Measurements from ENCODE around the gene MBD3.
"Not testable (repeated sequence)": the region's sequence is repeated elsewhere in the genome, so short reads cannot be mapped to it uniquely, and the experiment has no call there.

The MBD3 gene

GRCh38 chr19:1592755-1593500 is at the start of gene MBD3:
MBD3 (minus strand) TSS chr19:1592865; CDS start chr19:1592631, 234 bp downstream.
- DNase-seq (ENCODE audit: low read depth in 2 of 2): peak; percentile 60 to 87

GRCh38 chr19:1640893-1641448 is 48.3 kb upstream of the MBD3 start:
- not testable (repeated sequence) for DNase-seq (ENCODE audit: low read depth in 2 of 2)

- no peak for DNase-seq (ENCODE audit: low read depth in 2 of 2)
Observed at GRCh38 chr19:1636325-1637236, 43.9 kb upstream of the MBD3 start.

GRCh38 chr19:1634938-1635243 is 42.2 kb upstream of the MBD3 start:
- DNase-seq (ENCODE audit: low read depth in 2 of 2): no peak

GRCh38 chr19:1634242-1634937 is 41.7 kb upstream of the MBD3 start:
- DNase-seq (ENCODE audit: low read depth in 2 of 2): no peak

GRCh38 chr19:1633269-1633826 is 40.7 kb upstream of the MBD3 start:
- DNase-seq (ENCODE audit: low read depth in 2 of 2): no peak

GRCh38 chr19:1632462-1633268 is 40.0 kb upstream of the MBD3 start:
- no peak for DNase-seq (ENCODE audit: low read depth in 2 of 2)

- DNase-seq (ENCODE audit: low read depth in 2 of 2): no peak
Observed at GRCh38 chr19:1631557-1632100, 39.0 kb upstream of the MBD3 start.

GRCh38 chr19:1630811-1631210 is 38.1 kb upstream of the MBD3 start:
- no peak for DNase-seq (ENCODE audit: low read depth in 2 of 2)

GRCh38 chr19:1630012-1630411 is 37.3 kb upstream of the MBD3 start:
- no peak for DNase-seq (ENCODE audit: low read depth in 2 of 2)

GRCh38 chr19:1629256-1629808 is 36.7 kb upstream of the MBD3 start:
- no peak for DNase-seq (ENCODE audit: low read depth in 2 of 2)

GRCh38 chr19:1627194-1627593 is 34.5 kb upstream of the MBD3 start:
- no peak for DNase-seq (ENCODE audit: low read depth in 2 of 2)

- no peak for DNase-seq (ENCODE audit: low read depth in 2 of 2)
Observed at GRCh38 chr19:1626417-1627010, 33.8 kb upstream of the MBD3 start.

GRCh38 chr19:1624458-1624857 is 31.8 kb upstream of the MBD3 start:
- peak in 1 of 2 donors; percentile 25 for DNase-seq (ENCODE audit: low read depth in 2 of 2)

GRCh38 chr19:1622541-1622940 is 29.9 kb upstream of the MBD3 start:
- DNase-seq (ENCODE audit: low read depth in 2 of 2): no peak

GRCh38 chr19:1622007-1622406 is 29.3 kb upstream of the MBD3 start:
- DNase-seq (ENCODE audit: low read depth in 2 of 2): no peak

- no peak for DNase-seq (ENCODE audit: low read depth in 2 of 2)
Observed at GRCh38 chr19:1621574-1621973, 28.9 kb upstream of the MBD3 start.

GRCh38 chr19:1621021-1621420 is 28.4 kb upstream of the MBD3 start:
- DNase-seq (ENCODE audit: low read depth in 2 of 2): no peak

GRCh38 chr19:1620502-1620901 is 27.8 kb upstream of the MBD3 start:
- no peak for DNase-seq (ENCODE audit: low read depth in 2 of 2)

GRCh38 chr19:1619703-1620102 is 27.0 kb upstream of the MBD3 start:
- DNase-seq (ENCODE audit: low read depth in 2 of 2): no peak
